B cell (primary cell): ENCODE data around the gene KNTC1. TPM values are rescaled to one million over a fixed set of nuclear protein-coding genes. Genes with fewer than 3 reads are reported as not detected.

Experiments
- ATAC-seq: fragments of 200-7000 bp; cut with Tn5 transposase; one replicate; pipeline ENCODE4 v1.10.0; 2021; ENCODE audit warnings: low read depth, mild to moderate bottlenecking, moderate number of reproducible peaks, moderate library complexity
- CTCF ChIA-PET: fragments of 350-600 bp; sonication (Branson Sonifier 250); formaldehyde crosslinking; loops from one replicate; lab custom pipeline; 2021; ENCODE audit warnings: antibody characterized with exemption, inconsistent platforms; lab: Charles Lee
- POLR2A ChIA-PET: fragments of 350-600 bp; sonication (Branson Sonifier 250); formaldehyde crosslinking; loops from one replicate; lab custom pipeline; 2021; ENCODE audit warnings: antibody characterized with exemption; lab: Charles Lee
- DNase-seq: peaks from one replicate; pipeline ENCODE4 v3.0.0; 2013
- H2AFZ ChIP-seq: 2 replicates; pipeline ENCODE4 v1.6.1; 2012; ENCODE audit warnings: mild to moderate bottlenecking, low read depth, low read length; ENCODE audit not compliant: insufficient read depth, poor library complexity, severe bottlenecking
- H3K27ac ChIP-seq, 2 donors: 1 replicate in 1 of 2; 2 replicates in 1 of 2; pipeline ENCODE4 v1.5.1; 2012 to 2013; ENCODE audit warnings: low read length in 2 of 2, mild to moderate bottlenecking in 2 of 2, moderate library complexity in 1 of 2
- H3K27me3 ChIP-seq, 4 experiments: fragments of 200-600 bp in 1 of 4; sonication (generic) in 1 of 4; replicated peaks in 1 of 4; 1 replicate in 2 of 4; 2 replicates in 2 of 4; pipeline versions ENCODE4 v1.6.1 to v1.7.0; 2013 to 2016; ENCODE audit warnings: low read length in 3 of 4, mild to moderate bottlenecking in 2 of 4, mixed read lengths in 1 of 4, moderate library complexity in 1 of 4; ENCODE audit not compliant: insufficient read depth in 4 of 4, control insufficient read depth in 3 of 4; ENCODE audit errors: control extremely low read depth in 1 of 4
- H3K36me3 ChIP-seq, 2 experiments: replicated peaks in 1 of 2; 1 replicate in 1 of 2; 2 replicates in 1 of 2; pipeline versions ENCODE4 v1.6.1 to v1.7.1; 2013; ENCODE audit warnings: low read length in 1 of 2; ENCODE audit not compliant: insufficient read depth in 2 of 2, control insufficient read depth in 1 of 2; ENCODE audit errors: control extremely low read depth in 1 of 2, extremely low read depth in 1 of 2
- H3K4me1 ChIP-seq, 2 donors: fragments of 200-600 bp in 1 of 2; sonication (generic) in 1 of 2; 1 replicate in 1 of 2; 2 replicates in 1 of 2; pipeline versions ENCODE4 v1.5.1 to v1.6.1; 2013 to 2017; ENCODE audit warnings: low read length in 2 of 2; ENCODE audit not compliant: control insufficient read depth in 2 of 2, insufficient read depth in 2 of 2
- H3K4me2 ChIP-seq: replicated peaks from 2 replicates; pipeline ENCODE3; 2012; ENCODE audit warnings: mild to moderate bottlenecking, low read depth, low read length; ENCODE audit not compliant: poor library complexity, severe bottlenecking
- H3K4me3 ChIP-seq, 5 experiments: fragments of 200-600 bp in 1 of 5; sonication (generic) in 1 of 5; 1 replicate in 3 of 5; 2 replicates in 2 of 5; pipeline versions ENCODE4 v1.5.1 to v1.7.0; 2011 to 2016; ENCODE audit warnings: low read length in 4 of 5, mild to moderate bottlenecking in 4 of 5, low read depth in 2 of 5, control low read depth in 1 of 5, moderate library complexity in 1 of 5; ENCODE audit not compliant: insufficient read depth in 1 of 5; ENCODE audit errors: control extremely low read depth in 1 of 5, extremely low read depth in 1 of 5
- H3K79me2 ChIP-seq: fragments of 200-600 bp; sonication (generic); one replicate; pipeline ENCODE4 v1.6.0; 2016; ENCODE audit warnings: low read length; ENCODE audit not compliant: control insufficient read depth, insufficient read depth
- H3K9ac ChIP-seq: fragments of 200-600 bp; sonication (generic); 2 replicates; pipeline ENCODE4 v1.6.1; 2017; ENCODE audit warnings: mild to moderate bottlenecking, low read length, moderate library complexity
- H3K9me3 ChIP-seq, 3 donors: one replicate each; pipeline versions ENCODE4 v1.6.1 to v1.7.1; 2013; ENCODE audit warnings: low read length in 2 of 3; ENCODE audit not compliant: control insufficient read depth in 2 of 3, insufficient read depth in 1 of 3; ENCODE audit errors: control extremely low read depth in 1 of 3
- H4K20me1 ChIP-seq: 2 replicates; pipeline ENCODE4 v1.6.0; 2012; ENCODE audit warnings: mild to moderate bottlenecking, low read length; ENCODE audit not compliant: insufficient read depth, control insufficient read depth, poor library complexity, severe bottlenecking
- H3K27ac Mint-ChIP-seq: one replicate; pipeline ENCODE4 v1.8.0; 2021; ENCODE audit warnings: mixed read lengths
- H3K27me3 Mint-ChIP-seq: one replicate; pipeline ENCODE4 v1.8.0; 2021; ENCODE audit warnings: mixed read lengths
- H3K4me1 Mint-ChIP-seq: one replicate; pipeline ENCODE4 v1.8.0; 2021; ENCODE audit warnings: mixed read lengths
- H3K4me3 Mint-ChIP-seq: one replicate; pipeline ENCODE4 v1.8.0; 2021; ENCODE audit warnings: mixed read lengths
- H3K9me3 Mint-ChIP-seq: one replicate; pipeline ENCODE4 v1.8.0; 2022; ENCODE audit warnings: mixed read lengths; ENCODE audit not compliant: insufficient read depth
- CTCF ChIP-seq: fragments of 200-600 bp; IDR thresholded peaks from one replicate; pipeline ENCODE4 v1.8.0; 2022; ENCODE audit warnings: antibody characterized with exemption, mild to moderate bottlenecking
- EZH2 ChIP-seq: IDR thresholded peaks from 2 replicates; pipeline ENCODE4 v1.6.1; 2012; ENCODE audit warnings: borderline replicate concordance, low read depth, mild to moderate bottlenecking, moderate library complexity, low read length; ENCODE audit not compliant: insufficient read depth, poor library complexity, severe bottlenecking
- WGBS: methylation state at CpG from one replicate; pipeline ENCODE4 v1.1.5; 2013; ENCODE audit warnings: missing lambda C conversion rate; ENCODE audit not compliant: insufficient coverage; 5-methylcytosine and 5-hydroxymethylcytosine counted together
- intact Hi-C: fragments of 100-400 bp; cut with micrococcal nuclease; formaldehyde crosslinking; loops from one replicate; pipeline ENCODE4 v1.10.0; 2022
- polyA plus RNA-seq: library from polyadenylated mRNA; depleted of rRNA; stranded (reverse); fragments of >200 nt; gene quantifications from 2 replicates; pipeline ENCODE4 v1.2.3, GENCODE V29; 2012
- total RNA-seq, 2 donors: library from RNA; stranded (reverse); fragments of 120-200 nt in 1 of 2; gene quantifications; 1 replicate in 1 of 2; 2 replicates in 1 of 2; pipeline versions ENCODE4 v1.2.3 to v1.2.4, GENCODE V29; 2013 to 2022

Gene KNTC1
- total and polyA plus RNA-seq, 2 donors (not counting 1 experiment from before 2014, with no cell fraction given), result 27.1 to 52.4 TPM

- Histone ChIP-seq H2AFZ (no peak overlapping the region), H4K20me1 (no peaks in the 10 kb centered on the region), H3K4me2 (no peak overlapping the region), H3K27ac (no peak overlapping the region), H3K4me3 (no peak overlapping the region), H3K79me2 (no peaks in the 10 kb centered on the region), H3K36me3 (no peaks in the 10 kb centered on the region), H3K4me1 (no peaks in the 10 kb centered on the region), H3K9ac (no peak overlapping the region), H3K9me3 (no peaks in the 10 kb centered on the region), H3K27me3 (no peaks in the 10 kb centered on the region)
- intact Hi-C loops, result no loop called here
- POLR2A ChIA-PET, result no interaction called here
- H3K27me3 Mint-ChIP-seq, result no peaks in the 10 kb centered on the region
- DNase-seq, result no peak
- CTCF ChIA-PET, result interaction anchor here (0.6 kb wide), 1 partner anchor 320 kb away, joined by 3 read pairs; no protein-coding TSS in a partner anchor
- H3K4me3 Mint-ChIP-seq, result no peak overlapping the region
- no peaks in the 10 kb centered on the region for H3K4me1 Mint-ChIP-seq
- no peak for ATAC-seq
- TF ChIP-seq CTCF (no peak), EZH2 (no peak)
- WGBS, result 83% methylated on average over 2 of the region's 3 CpGs
- H3K9me3 Mint-ChIP-seq, result no peaks in the 10 kb centered on the region
- H3K27ac Mint-ChIP-seq, result no peak overlapping the region
These were observed 129.2 kb downstream of the KNTC1 start for GRCh38 chr12:122656298-122656697.

- Histone ChIP-seq H3K4me1 (no peaks in the 10 kb centered on the region), H4K20me1 (no peaks in the 10 kb centered on the region), H3K9me3 (no peaks in the 10 kb centered on the region), H3K27me3 (no peaks in the 10 kb centered on the region), H3K4me3 (no peak overlapping the region), H3K27ac (no peak overlapping the region), H2AFZ (no peak overlapping the region), H3K4me2 (no peak overlapping the region), H3K36me3 (no peaks in the 10 kb centered on the region), H3K9ac (no peak overlapping the region), H3K79me2 (no peaks in the 10 kb centered on the region)
- H3K4me1 Mint-ChIP-seq, result no peaks in the 10 kb centered on the region
- TF ChIP-seq CTCF (no peak), EZH2 (no peak)
- H3K27ac Mint-ChIP-seq, result no peak overlapping the region
- no peak overlapping the region for H3K4me3 Mint-ChIP-seq
- POLR2A ChIA-PET, result no interaction called here
- no peaks in the 10 kb centered on the region for H3K27me3 Mint-ChIP-seq
- CTCF ChIA-PET, result interaction anchor here (1.5 kb wide), 1 partner anchor 13 kb away, joined by 3 read pairs; no protein-coding TSS in a partner anchor
- DNase-seq (no peak), ATAC-seq (no peak)
- 53% methylated on average over 6 of the region's 6 CpGs for WGBS
- intact Hi-C loops, result no loop called here
- no peaks in the 10 kb centered on the region for H3K9me3 Mint-ChIP-seq
These were observed 132.5 kb downstream of the KNTC1 start for GRCh38 chr12:122659579-122659978.
